Prostate gland (tissue), 2 donors: ENCODE data around the gene GADD45G. TPM values are rescaled to one million over a fixed set of nuclear protein-coding genes. Genes with fewer than 3 reads are reported as not detected.
A peak's percentile ranks its signal among the peaks of the same experiment; 100 is the strongest.

ENCODE experiments used
- DNase-seq: peaks from one replicate; pipeline ENCODE4 v3.0.0-alpha.2; 2019; ENCODE audit warnings: low spot score
- H3K27ac ChIP-seq, 2 donors: fragments of 200-600 bp; sonication (generic); 2 replicates each; pipeline ENCODE4 v1.5.1; 2017 to 2019
- H3K27me3 ChIP-seq: fragments of 200-600 bp; sonication (generic); replicated peaks from 2 replicates; pipeline ENCODE4 v1.5.1; 2019; ENCODE audit not compliant: insufficient read depth
- H3K36me3 ChIP-seq, 2 donors: fragments of 200-600 bp; sonication (generic); 1 replicate in 1 of 2; 2 replicates in 1 of 2; pipeline versions ENCODE4 v1.5.1 to v1.8.1; 2017 to 2019
- H3K4me1 ChIP-seq: fragments of 200-600 bp; sonication (generic); replicated peaks from 2 replicates; pipeline ENCODE4 v1.5.1; 2019
- H3K4me3 ChIP-seq, 2 donors: fragments of 200-600 bp; sonication (generic); 2 replicates each; pipeline ENCODE4 v1.5.1; 2017 to 2019
- H3K9me3 ChIP-seq: fragments of 200-600 bp; sonication (generic); 2 replicates; pipeline ENCODE4 v1.5.1; 2017
- CTCF ChIP-seq, 4 experiments: fragments of 200-600 bp in 2 of 4; fragments of 450-650 bp in 2 of 4; sonication (generic) in 2 of 4; IDR thresholded peaks; 1 replicate in 3 of 4; 2 replicates in 1 of 4; pipeline ENCODE4 v1.5.1; 2016 to 2019; ENCODE audit warnings: antibody characterized with exemption in 4 of 4, mild to moderate bottlenecking in 2 of 4, moderate library complexity in 2 of 4
- POLR2A ChIP-seq: fragments of 450-650 bp; IDR thresholded peaks from one replicate; pipeline ENCODE4 v1.6.1; 2016; ENCODE audit warnings: antibody characterized with exemption, mild to moderate bottlenecking
- POLR2AphosphoS5 ChIP-seq: sonication (generic); formaldehyde crosslinking; IDR thresholded peaks from one replicate; pipeline ENCODE4 v1.6.1; 2017; ENCODE audit warnings: antibody characterized with exemption
- WGBS: methylation state at CpG from one replicate; pipeline ENCODE4 v1.1.5; 2018; 5-methylcytosine and 5-hydroxymethylcytosine counted together
- intact Hi-C: fragments of 100-400 bp; cut with DNase I; formaldehyde crosslinking; loops from one replicate; pipeline ENCODE4 v1.14.2; 2022
- total RNA-seq, 2 donors: library from RNA; depleted of rRNA; stranded (reverse); fragments of >200 nt; gene quantifications; one replicate each; pipeline ENCODE4 v1.1.0, GENCODE V29; 2016

The GADD45G gene
- total RNA-seq, 2 donors from 2014 or later: 28.4 to 88.5 TPM

- Histone ChIP-seq H3K36me3 (no peaks in the 10 kb centered on the region), H3K27me3 (no peaks in the 10 kb centered on the region), H3K9me3 (no peaks in the 10 kb centered on the region), H3K27ac (no peak overlapping the region), H3K4me3 (no peak overlapping the region), H3K4me1 (no peaks in the 10 kb centered on the region)
- WGBS: 70% methylated on average over 15 of the region's 15 CpGs
- TF ChIP-seq CTCF (IDR thresholded peaks at IDR 0.05) (no peak), POLR2A (no peak), POLR2AphosphoS5 (no peak)
- intact Hi-C loops: no loop called here
- DNase-seq: no peak
Measured at GRCh38 chr9:89647366-89648128, 42.7 kb downstream of the GADD45G start.

GRCh38 chr9:89648247-89649000 lies 43.6 kb downstream of the GADD45G start:
- intact Hi-C loops: no loop called here
- TF ChIP-seq CTCF (IDR thresholded peaks at IDR 0.05): no peak
- TF ChIP-seq POLR2AphosphoS5: no peak
- no peak for TF ChIP-seq POLR2A
- H3K27me3 ChIP-seq: no peaks in the 10 kb centered on the region
- H3K9me3 ChIP-seq: no peaks in the 10 kb centered on the region
- H3K4me3 ChIP-seq: no peak overlapping the region
- H3K36me3 ChIP-seq: no peaks in the 10 kb centered on the region
- DNase-seq: no peak
- H3K27ac ChIP-seq: peak overlapping the region in 1 of 2 donors; percentile 2
- H3K4me1 ChIP-seq: no peaks in the 10 kb centered on the region
- WGBS: 75% methylated on average over 11 of the region's 11 CpGs

GRCh38 chr9:89649039-89649691 lies 44.4 kb downstream of the GADD45G start:
- Histone ChIP-seq H3K36me3 (no peaks in the 10 kb centered on the region), H3K27me3 (no peaks in the 10 kb centered on the region), H3K9me3 (no peaks in the 10 kb centered on the region), H3K4me3 (no peak overlapping the region), H3K27ac (peak overlapping the region in 1 of 2 donors; percentile 2), H3K4me1 (no peaks in the 10 kb centered on the region)
- 75% methylated on average over 8 of the region's 8 CpGs for WGBS
- intact Hi-C loops: no loop called here
- TF ChIP-seq POLR2AphosphoS5 (no peak), CTCF (IDR thresholded peaks at IDR 0.05) (no peak), POLR2A (no peak)
- DNase-seq: no peak

GRCh38 chr9:89654025-89654662 lies 49.3 kb downstream of the GADD45G start:
- 51% methylated on average over 7 of the region's 7 CpGs for WGBS
- Histone ChIP-seq H3K9me3 (no peaks in the 10 kb centered on the region), H3K36me3 (no peaks in the 10 kb centered on the region), H3K4me3 (no peak overlapping the region), H3K4me1 (no peaks in the 10 kb centered on the region), H3K27me3 (no peaks in the 10 kb centered on the region), H3K27ac (no peak overlapping the region)
- intact Hi-C loops: no loop called here
- DNase-seq: no peak
- no peak for TF ChIP-seq POLR2A
- no peak for TF ChIP-seq POLR2AphosphoS5
- no peak for TF ChIP-seq CTCF (IDR thresholded peaks at IDR 0.05)
